Endothelial cell of umbilical vein (primary cell): ENCODE data around the gene GNB1. TPM values are rescaled to one million over a fixed set of nuclear protein-coding genes. Genes with fewer than 3 reads are reported as not detected.

Experiments used
- BruUV-seq: library from RNA; stranded (reverse); fragments of 400-500 nt; replicated peaks from 2 replicates; lab custom pipeline; 2021; lab: Mats Ljungman, UMichigan
- CTCF ChIA-PET: fragments of 300-600, 350-600 bp; sonication (Branson Sonifier 250); formaldehyde crosslinking; loops from one replicate; lab custom pipeline; 2021; ENCODE audit warnings: antibody characterized with exemption, inconsistent platforms; lab: Charles Lee
- POLR2A ChIA-PET: fragments of 300-600, 350-600 bp; sonication (Branson Sonifier 250); formaldehyde crosslinking; loops from one replicate; lab custom pipeline; 2021; ENCODE audit warnings: antibody characterized with exemption, inconsistent platforms; lab: Charles Lee
- DNase-seq: peaks from one replicate; pipeline ENCODE4 v3.0.0-alpha.2; 2011; ENCODE audit warnings: low read depth, low spot score
- FAIRE-seq: peaks from 2 replicates; lab custom pipeline; 2011; peaks lifted over from hg19 to GRCh38; lab: Jason Lieb, UNC
- H2AFZ ChIP-seq: 2 replicates; pipeline ENCODE4 v1.6.0; 2012; ENCODE audit warnings: low read depth, low read length, control low read depth, inconsistent platforms
- H3K27ac ChIP-seq: 2 replicates; pipeline ENCODE4 v1.5.1; 2011; ENCODE audit warnings: low read depth, mild to moderate bottlenecking, control low read depth, low read length, moderate library complexity; ENCODE audit not compliant: insufficient read depth
- H3K27me3 ChIP-seq, 2 experiments: 2 replicates each; pipeline versions ENCODE4 v1.6.0 to v1.6.1; 2011; ENCODE audit warnings: low read length in 2 of 2, mixed read lengths in 1 of 2; ENCODE audit not compliant: control insufficient read depth in 2 of 2, insufficient read depth in 2 of 2
- H3K36me3 ChIP-seq, 2 experiments: 2 replicates in 1 of 2; 3 replicates in 1 of 2; pipeline ENCODE4 v1.5.1; 2011; ENCODE audit warnings: low read length in 2 of 2, mild to moderate bottlenecking in 1 of 2, moderate library complexity in 1 of 2; ENCODE audit not compliant: control insufficient read depth in 2 of 2, insufficient read depth in 2 of 2; ENCODE audit errors: extremely low read depth in 1 of 2
- H3K4me1 ChIP-seq: 3 replicates; pipeline ENCODE4 v1.5.1; 2011; ENCODE audit warnings: mild to moderate bottlenecking, low read length; ENCODE audit not compliant: control insufficient read depth, insufficient read depth; ENCODE audit errors: extremely low read depth
- H3K4me2 ChIP-seq: 2 replicates; pipeline ENCODE4 v1.6.1; 2011; ENCODE audit warnings: low read length, control low read depth, mixed read lengths; ENCODE audit not compliant: insufficient read depth
- H3K4me3 ChIP-seq, 3 experiments: fragments of 200-600 bp in 1 of 3; sonication (generic), shearing (Covaris generic) in 1 of 3; replicated peaks in 1 of 3; 2 replicates each; pipeline ENCODE4 v1.5.1; 2011 to 2016; ENCODE audit warnings: control low read depth in 3 of 3, low read length in 3 of 3, mild to moderate bottlenecking in 2 of 3, inconsistent platforms in 1 of 3, low read depth in 1 of 3, moderate library complexity in 1 of 3; ENCODE audit not compliant: insufficient read depth in 1 of 3
- H3K79me2 ChIP-seq: 2 replicates; pipeline ENCODE4 v1.6.0; 2012; ENCODE audit warnings: low read length, inconsistent platforms; ENCODE audit not compliant: control insufficient read depth, insufficient read depth
- H3K9ac ChIP-seq: replicated peaks from 2 replicates; pipeline ENCODE3; 2011; ENCODE audit warnings: low read length, control low read depth; ENCODE audit not compliant: insufficient read depth; ENCODE audit errors: extremely low read depth
- H3K9me1 ChIP-seq: replicated peaks from 3 replicates; pipeline ENCODE4 v1.6.0; 2011; ENCODE audit warnings: mild to moderate bottlenecking, low read length; ENCODE audit not compliant: control insufficient read depth, insufficient read depth; ENCODE audit errors: extremely low read depth
- H3K9me3 ChIP-seq: replicated peaks from 2 replicates; pipeline ENCODE4 v1.5.1; 2012; ENCODE audit warnings: low read length, inconsistent platforms; ENCODE audit not compliant: control insufficient read depth, insufficient read depth
- H4K20me1 ChIP-seq: replicated peaks from 2 replicates; pipeline ENCODE3; 2011; ENCODE audit warnings: mild to moderate bottlenecking, low read length; ENCODE audit not compliant: control insufficient read depth, insufficient read depth; ENCODE audit errors: extremely low read depth
- EZH2 ChIP-seq: IDR thresholded peaks from 2 replicates; pipeline ENCODE4 v1.6.1; 2012; ENCODE audit warnings: borderline replicate concordance, low read depth, mild to moderate bottlenecking, moderate library complexity, low read length, inconsistent platforms; ENCODE audit not compliant: severe bottlenecking
- FOS ChIP-seq: IDR thresholded peaks from 2 replicates; pipeline ENCODE4 v1.6.1; 2011; ENCODE audit warnings: mild to moderate bottlenecking, low read length, moderate library complexity, borderline replicate concordance; ENCODE audit not compliant: insufficient read depth
- GATA2 ChIP-seq: IDR thresholded peaks from 2 replicates; pipeline ENCODE4 v1.7.0; 2011; ENCODE audit warnings: low read depth, mild to moderate bottlenecking, moderate library complexity, mixed read lengths, low read length; ENCODE audit not compliant: insufficient read length, insufficient read depth
- JUN ChIP-seq: IDR thresholded peaks from 2 replicates; pipeline ENCODE4 v1.6.1; 2011; ENCODE audit warnings: borderline replicate concordance, low read depth; ENCODE audit not compliant: insufficient read length, insufficient read depth
- MYC ChIP-seq: IDR thresholded peaks from one replicate; pipeline ENCODE4 v1.6.1; 2011; ENCODE audit warnings: mild to moderate bottlenecking, low read depth, low read length
- POLR2A ChIP-seq: IDR thresholded peaks from 2 replicates; pipeline ENCODE4 v1.6.1; 2012; ENCODE audit warnings: low read depth, mild to moderate bottlenecking, control low read depth, low read length
- POLR2AphosphoS5 ChIP-seq: IDR thresholded peaks from 2 replicates; pipeline ENCODE4 v1.6.1; 2012; ENCODE audit warnings: low read depth, mild to moderate bottlenecking, control low read depth, low read length, moderate library complexity; ENCODE audit not compliant: insufficient read depth
- dilution Hi-C: fragments of 300-500 bp; cut with MboI; formaldehyde crosslinking; loops from one replicate; pipeline ENCODE4 v1.15.0; 2019; ENCODE audit warnings: low sequenced_read_pairs; ENCODE audit not compliant: extremely low pct_ligation_motif_present
- intact Hi-C: fragments of 100-400 bp; cut with micrococcal nuclease; formaldehyde crosslinking; loops from one replicate; pipeline ENCODE4 v1.10.0; 2022
- polyA plus RNA-seq, 4 experiments: library from polyadenylated mRNA; depleted of rRNA in 3 of 4; stranded (reverse) in 3 of 4; unstranded in 1 of 4; fragments of >200 nt; gene quantifications; 2 replicates each; pipeline versions ENCODE4 v1.2.1 to v1.2.3, GENCODE V29; 2011 to 2012; ENCODE audit warnings: missing spikeins in 1 of 4
- total RNA-seq: library from RNA; stranded (reverse); gene quantifications from 2 replicates; pipeline ENCODE4 v1.2.3, GENCODE V29; 2021
- TF ChIP-seq, protein P1 (sequence below): IDR thresholded peaks from 2 replicates; pipeline ENCODE4 v1.6.1; 2011; ENCODE audit not compliant: insufficient read depth, insufficient read length
- TF ChIP-seq, protein P2 (sequence below), 2 donors: IDR thresholded peaks; 1 replicate in 1 of 2; 2 replicates in 1 of 2; pipeline ENCODE4 v1.5.1; 2011; ENCODE audit warnings: low read length in 2 of 2, mild to moderate bottlenecking in 2 of 2, moderate library complexity in 2 of 2, control low read depth in 1 of 2, inconsistent platforms in 1 of 2, low read depth in 1 of 2; ENCODE audit not compliant: insufficient read depth in 1 of 2; ENCODE audit errors: extremely low read depth in 1 of 2

Gene GNB1
- total and polyA plus RNA-seq, 2 donors (not counting 3 experiments of a cell fraction or from before 2014, with no cell fraction given): 501 to 529 TPM

DNA sequence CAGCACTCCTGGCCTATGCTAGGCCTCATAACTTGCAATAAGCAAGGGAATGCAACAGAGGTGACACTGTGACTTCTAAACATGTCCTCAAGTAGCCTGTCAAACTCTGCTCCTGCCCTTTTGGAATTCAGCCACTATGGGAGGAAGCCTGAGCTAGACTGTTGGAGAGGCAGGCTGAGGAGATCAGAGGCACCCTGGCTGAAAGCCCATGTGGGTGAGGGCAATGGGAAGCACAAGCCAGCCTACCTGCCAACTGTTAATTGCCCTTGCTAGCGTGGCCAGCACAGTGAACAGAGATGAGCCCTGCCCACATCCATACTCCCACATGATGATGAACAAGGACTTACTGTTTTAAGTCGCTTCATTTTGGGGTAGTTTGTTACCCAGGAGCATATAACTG is 17.7 kb downstream of the GNB1 start:
- dilution Hi-C loops: no loop called here
- H2AFZ ChIP-seq: no peak overlapping the region
- intact Hi-C loops: no loop called here
- H3K79me2 ChIP-seq: peaks cover 99% of the 10 kb centered on the region
- DNase-seq (no peak), FAIRE-seq (no peak)
- no peaks in the 10 kb centered on the region for H3K9me3 ChIP-seq
- peaks cover 16% of the 10 kb centered on the region for H4K20me1 ChIP-seq
- no peaks in the 10 kb centered on the region for H3K27me3 ChIP-seq
- peaks cover 3 to 13% of the 10 kb centered on the region in 2 experiments for H3K36me3 ChIP-seq
- ChIA-PET POLR2A (no interaction called here), CTCF (interaction anchor here (1.5 to 2.6 kb wide), 2 partner anchors 10 to 15 kb away, joined by 3 to 9 read pairs; no protein-coding TSS in a partner anchor)
- no TSS peak for BruUV-seq
- H3K4me2 ChIP-seq: no peak overlapping the region
- H3K9me1 ChIP-seq: no peaks in the 10 kb centered on the region
- no peak overlapping the region for H3K9ac ChIP-seq
- H3K4me1 ChIP-seq: peaks cover 3% of the 10 kb centered on the region
- no peak for TF ChIP-seq MYC
- TF ChIP-seq EZH2: no peak
- TF ChIP-seq, protein P1, sequence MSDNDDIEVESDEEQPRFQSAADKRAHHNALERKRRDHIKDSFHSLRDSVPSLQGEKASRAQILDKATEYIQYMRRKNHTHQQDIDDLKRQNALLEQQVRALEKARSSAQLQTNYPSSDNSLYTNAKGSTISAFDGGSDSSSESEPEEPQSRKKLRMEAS: no peak
- TF ChIP-seq GATA2: no peak
- no peak for TF ChIP-seq JUN
- TF ChIP-seq POLR2A: no peak
- TF ChIP-seq, protein P2, sequence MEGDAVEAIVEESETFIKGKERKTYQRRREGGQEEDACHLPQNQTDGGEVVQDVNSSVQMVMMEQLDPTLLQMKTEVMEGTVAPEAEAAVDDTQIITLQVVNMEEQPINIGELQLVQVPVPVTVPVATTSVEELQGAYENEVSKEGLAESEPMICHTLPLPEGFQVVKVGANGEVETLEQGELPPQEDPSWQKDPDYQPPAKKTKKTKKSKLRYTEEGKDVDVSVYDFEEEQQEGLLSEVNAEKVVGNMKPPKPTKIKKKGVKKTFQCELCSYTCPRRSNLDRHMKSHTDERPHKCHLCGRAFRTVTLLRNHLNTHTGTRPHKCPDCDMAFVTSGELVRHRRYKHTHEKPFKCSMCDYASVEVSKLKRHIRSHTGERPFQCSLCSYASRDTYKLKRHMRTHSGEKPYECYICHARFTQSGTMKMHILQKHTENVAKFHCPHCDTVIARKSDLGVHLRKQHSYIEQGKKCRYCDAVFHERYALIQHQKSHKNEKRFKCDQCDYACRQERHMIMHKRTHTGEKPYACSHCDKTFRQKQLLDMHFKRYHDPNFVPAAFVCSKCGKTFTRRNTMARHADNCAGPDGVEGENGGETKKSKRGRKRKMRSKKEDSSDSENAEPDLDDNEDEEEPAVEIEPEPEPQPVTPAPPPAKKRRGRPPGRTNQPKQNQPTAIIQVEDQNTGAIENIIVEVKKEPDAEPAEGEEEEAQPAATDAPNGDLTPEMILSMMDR (IDR thresholded peaks at IDR 0.05; ENCODE audit: extremely low read depth in 1 of 2, insufficient read depth in 1 of 2, low read depth in 1 of 2, low read length in 2 of 2): no peak
- no peak for TF ChIP-seq POLR2AphosphoS5
- TF ChIP-seq FOS: no peak
- H3K27ac ChIP-seq: no peak overlapping the region
- H3K4me3 ChIP-seq: no peak overlapping the region
